Measurements from ENCODE around the gene C5AR2.

GRCh38 chr19:47381121-47381520 is 49.1 kb downstream of the C5AR2 start:
- no peak for TF ChIP-seq CTCF (IDR thresholded peaks at IDR 0.05)
- TF ChIP-seq USF2 (IDR thresholded peaks at IDR 0.05; ENCODE audit: borderline replicate concordance, low read depth, low read length): no peak
- no peak for TF ChIP-seq USF1 (IDR thresholded peaks at IDR 0.05; ENCODE audit: borderline replicate concordance, low read depth)
- no peak for TF ChIP-seq GABPA (IDR thresholded peaks at IDR 0.05; ENCODE audit: low read depth)
- no peak for TF ChIP-seq ZBTB33 (IDR thresholded peaks at IDR 0.05; ENCODE audit: borderline replicate concordance, low read depth)
- TF ChIP-seq IRF3 (IDR thresholded peaks at IDR 0.05; ENCODE audit: low read depth, low read length): no peak
- no peak for TF ChIP-seq SIN3A (IDR thresholded peaks at IDR 0.05; ENCODE audit: borderline replicate concordance, low read depth, low read length)
- TF ChIP-seq RXRA (IDR thresholded peaks at IDR 0.05; ENCODE audit: borderline replicate concordance, low read depth): no peak

Data from SK-N-SH (cell line).